BE2C (cell line): ENCODE measurements around the gene NSUN4.

Source experiments
- DNase-seq: peaks from one replicate; pipeline ENCODE4 v3.0.0-alpha.2; 2020
- H3K27me3 ChIP-seq: fragments of 250-450 bp; sonication (Bioruptor Pico); 2 replicates; pipeline ENCODE4 v1.5.1; 2020; ENCODE audit warnings: mild to moderate bottlenecking
- H3K36me3 ChIP-seq: fragments of 250-450 bp; sonication (Bioruptor Pico); 2 replicates; pipeline ENCODE4 v1.5.1; 2020; ENCODE audit warnings: mild to moderate bottlenecking
- H3K4me1 ChIP-seq: fragments of 250-450 bp; sonication (Bioruptor Pico); 2 replicates; pipeline ENCODE4 v1.5.1; 2020
- H3K4me3 ChIP-seq: 2 replicates; pipeline ENCODE4 v1.5.1; 2011; ENCODE audit warnings: low read depth, low read length
- H3K9me3 ChIP-seq: fragments of 250-450 bp; sonication (Bioruptor Pico); 2 replicates; pipeline ENCODE4 v1.5.1; 2020
- CTCF ChIP-seq: IDR thresholded peaks from 2 replicates; pipeline ENCODE4 v1.5.1; 2012; ENCODE audit warnings: mild to moderate bottlenecking, low read depth, low read length

NSUN4 gene

GRCh38 chr1:46405724-46406123 is 65.1 kb downstream of the NSUN4 start:
- no peaks in the 10 kb centered on the region for H3K36me3 ChIP-seq
- no peak for DNase-seq
- no peak overlapping the region for H3K4me3 ChIP-seq
- no peaks in the 10 kb centered on the region for H3K4me1 ChIP-seq
- H3K27me3 ChIP-seq, result no peaks in the 10 kb centered on the region
- H3K9me3 ChIP-seq, result no peaks in the 10 kb centered on the region
- no peak for TF ChIP-seq CTCF

- H3K36me3 ChIP-seq, result no peaks in the 10 kb centered on the region
- peak overlapping the region; percentile 36 for H3K4me3 ChIP-seq
- no peaks in the 10 kb centered on the region for H3K4me1 ChIP-seq
- TF ChIP-seq CTCF, result no peak
- no peaks in the 10 kb centered on the region for H3K27me3 ChIP-seq
- H3K9me3 ChIP-seq, result no peaks in the 10 kb centered on the region
- DNase-seq, result no peak
These were observed 66.4 kb downstream of the NSUN4 start for GRCh38 chr1:46406881-46407608.

- H3K9me3 ChIP-seq, result no peaks in the 10 kb centered on the region
- DNase-seq, result no peak
- no peaks in the 10 kb centered on the region for H3K27me3 ChIP-seq
- H3K4me1 ChIP-seq, result no peaks in the 10 kb centered on the region
- no peak overlapping the region for H3K4me3 ChIP-seq
- no peaks in the 10 kb centered on the region for H3K36me3 ChIP-seq
- TF ChIP-seq CTCF, result no peak
These were observed 67.0 kb downstream of the NSUN4 start for GRCh38 chr1:46407636-46408035.

- DNase-seq, result no peak
- Histone ChIP-seq H3K27me3 (no peaks in the 10 kb centered on the region), H3K9me3 (no peaks in the 10 kb centered on the region), H3K4me3 (no peak overlapping the region), H3K4me1 (no peaks in the 10 kb centered on the region), H3K36me3 (no peaks in the 10 kb centered on the region)
- no peak for TF ChIP-seq CTCF
These were observed 67.9 kb downstream of the NSUN4 start for GRCh38 chr1:46408356-46409062.

- no peak for TF ChIP-seq CTCF
- H3K9me3 ChIP-seq, result no peaks in the 10 kb centered on the region
- no peaks in the 10 kb centered on the region for H3K27me3 ChIP-seq
- no peaks in the 10 kb centered on the region for H3K36me3 ChIP-seq
- no peak overlapping the region for H3K4me3 ChIP-seq
- H3K4me1 ChIP-seq, result no peaks in the 10 kb centered on the region
- DNase-seq, result no peak
These were observed 68.4 kb downstream of the NSUN4 start for GRCh38 chr1:46409063-46409372.
